HG03571 (cell line): ENCODE measurements around the gene ITGBL1.

Source experiments
- ATAC-seq: cut with Tn5 transposase; IDR thresholded peaks from one replicate; pipeline ENCODE4 v1.9.1; 2021; ENCODE audit not compliant: unreplicated experiment

The ITGBL1 gene

GRCh38 chr13:101452519-101453485, at the start of gene ITGBL1:
Gene ITGBL1 (plus strand): TSS chr13:101452675. CDS start chr13:101452834, 159 bp downstream.
- ATAC-seq = peak; percentile 53

GRCh38 chr13:101406791-101407190, 45.7 kb upstream of the ITGBL1 start:
- no peak for ATAC-seq

GRCh38 chr13:101408154-101408553, 44.3 kb upstream of the ITGBL1 start:
- ATAC-seq = no peak

DNA sequence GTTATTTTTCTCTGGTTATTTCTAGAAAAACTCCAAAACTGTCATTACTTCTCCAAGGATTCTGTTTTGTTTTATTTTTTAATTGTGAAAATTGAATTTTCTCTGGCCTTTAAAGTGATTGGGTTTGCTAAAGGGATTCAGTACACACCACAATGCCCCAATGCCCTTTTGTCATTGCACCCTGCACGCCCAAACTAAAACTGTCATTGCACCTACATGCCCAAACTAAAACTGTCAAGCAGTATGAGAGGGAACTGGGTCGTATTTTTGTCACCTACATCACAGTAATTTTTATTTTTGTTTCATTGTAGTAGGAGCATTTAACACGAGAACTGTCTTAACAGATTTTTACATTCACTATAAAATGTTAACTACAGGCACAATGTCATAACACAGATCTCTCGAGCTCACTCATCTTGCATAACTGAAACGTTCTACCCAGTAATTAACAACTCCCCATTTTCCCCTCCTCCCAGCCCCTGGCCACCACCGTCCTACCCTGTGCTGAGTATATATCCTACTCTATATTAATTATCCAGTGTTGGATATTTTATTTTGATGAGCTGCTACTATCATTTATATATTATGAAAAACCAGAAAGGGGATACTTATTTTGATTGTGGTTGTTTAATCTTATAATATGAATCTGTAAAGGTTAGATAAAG, 43.4 kb upstream of the ITGBL1 start:
- no peak for ATAC-seq

GRCh38 chr13:101412076-101412475, 40.4 kb upstream of the ITGBL1 start:
- ATAC-seq = no peak

DNA sequence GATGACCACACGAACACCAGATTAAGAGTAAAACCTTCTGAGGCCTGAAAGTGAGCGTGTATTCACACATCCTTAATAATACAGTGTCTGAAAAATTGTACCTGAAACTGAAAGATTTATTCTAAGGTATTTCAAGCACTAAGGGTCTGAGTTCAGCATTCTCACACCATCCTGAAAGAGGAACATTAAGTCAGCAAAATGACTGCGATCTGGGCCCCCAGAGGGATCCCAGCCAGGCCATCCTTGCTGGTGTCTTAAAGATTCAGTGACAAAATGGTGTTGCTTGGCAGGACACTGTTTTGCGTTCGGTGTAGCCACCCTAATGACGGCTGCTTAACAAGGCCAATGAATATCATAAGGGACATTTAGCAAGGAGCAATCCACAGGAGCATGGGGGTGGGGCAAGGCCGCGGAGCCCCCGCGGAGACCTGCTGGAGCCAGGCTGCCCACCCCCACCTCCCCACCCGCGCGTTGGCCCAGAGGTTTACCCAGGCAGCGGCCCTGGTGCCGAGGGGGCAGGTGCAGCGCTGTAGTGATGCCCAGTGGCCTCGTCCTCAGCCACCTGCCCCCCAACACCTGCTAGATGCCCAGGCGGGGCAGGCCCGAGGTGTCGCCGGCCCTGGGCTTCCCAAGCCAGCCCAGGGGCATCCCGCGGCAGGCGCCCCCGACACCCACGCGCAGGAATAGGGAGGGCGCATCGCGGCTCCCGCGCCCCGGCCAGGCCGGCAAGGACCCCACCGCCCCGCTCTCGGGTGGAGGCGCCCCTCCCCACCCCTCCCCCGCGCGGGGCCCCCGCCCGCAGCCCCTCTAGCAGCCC, 36.9 kb upstream of the ITGBL1 start:
- peak; percentile 52 for ATAC-seq

DNA sequence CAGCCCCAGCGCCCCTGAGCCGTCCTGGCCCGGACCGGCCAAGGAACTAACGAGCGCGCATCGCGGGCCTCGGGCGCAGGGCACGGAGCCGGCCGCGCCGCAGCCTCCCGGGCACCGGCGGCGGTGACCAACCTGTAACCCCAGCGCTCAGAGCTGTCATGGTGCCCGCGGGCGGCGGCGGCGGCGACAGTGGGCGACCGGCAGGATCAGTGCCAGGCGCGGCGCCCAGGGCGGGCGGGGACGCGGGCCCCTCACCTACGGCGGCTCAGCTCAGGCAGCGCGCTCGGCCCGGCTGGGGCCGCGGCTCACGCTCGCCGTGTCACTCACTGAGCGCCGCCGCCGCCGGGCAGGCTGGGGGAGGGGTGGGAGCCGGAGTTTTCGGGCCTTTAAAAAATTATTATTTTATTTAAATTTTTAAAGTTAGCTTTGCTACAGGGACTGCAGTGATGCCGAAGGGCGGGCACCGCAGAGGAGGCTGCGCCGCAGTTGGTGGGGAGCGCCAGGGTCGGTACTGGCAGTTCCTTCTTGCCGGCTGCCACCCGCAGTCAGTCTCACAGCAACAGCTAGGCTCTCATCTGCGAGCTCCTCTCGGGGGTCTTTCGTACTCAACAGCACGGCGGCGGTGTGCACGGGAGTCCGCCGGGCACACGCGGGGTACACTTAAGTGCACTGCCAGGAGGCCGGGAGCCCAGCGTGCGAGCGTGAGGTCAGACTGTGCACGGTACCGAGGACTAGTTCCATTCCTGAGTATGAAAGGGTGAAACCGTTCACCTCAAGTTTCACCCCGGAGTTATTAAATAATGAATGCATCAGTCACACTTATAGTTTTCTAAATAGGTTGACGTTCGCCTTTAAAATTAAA, 36.1 kb upstream of the ITGBL1 start, which contains the start of gene NALCN:
NALCN (minus strand) TSS at position 328 of the 862 bp plus-strand sequence. CDS start 17,382 bp downstream, outside the sequence.
- no peak for ATAC-seq

DNA sequence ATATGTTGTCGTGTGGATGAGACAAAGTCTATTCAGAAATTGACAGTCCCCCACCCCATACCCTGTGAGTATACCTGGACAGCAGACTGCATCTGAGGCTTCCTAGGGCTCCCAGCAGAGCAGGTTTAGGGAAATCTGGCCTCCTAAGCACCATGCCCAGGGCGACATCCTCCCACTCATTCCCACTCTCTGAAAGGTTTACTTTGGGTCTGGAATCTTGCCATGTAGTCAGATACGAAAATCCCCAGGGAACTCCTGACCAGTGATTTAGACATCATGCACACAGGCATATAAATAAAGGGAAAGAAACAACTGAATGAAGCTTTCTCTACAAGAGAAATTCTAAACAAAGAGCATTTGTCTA, 35.5 kb upstream of the ITGBL1 start:
- ATAC-seq = no peak

- no peak for ATAC-seq
Observed at GRCh38 chr13:101417501-101417900, 35.0 kb upstream of the ITGBL1 start.

- ATAC-seq = no peak
Observed at GRCh38 chr13:101423872-101424271, 28.6 kb upstream of the ITGBL1 start.

DNA sequence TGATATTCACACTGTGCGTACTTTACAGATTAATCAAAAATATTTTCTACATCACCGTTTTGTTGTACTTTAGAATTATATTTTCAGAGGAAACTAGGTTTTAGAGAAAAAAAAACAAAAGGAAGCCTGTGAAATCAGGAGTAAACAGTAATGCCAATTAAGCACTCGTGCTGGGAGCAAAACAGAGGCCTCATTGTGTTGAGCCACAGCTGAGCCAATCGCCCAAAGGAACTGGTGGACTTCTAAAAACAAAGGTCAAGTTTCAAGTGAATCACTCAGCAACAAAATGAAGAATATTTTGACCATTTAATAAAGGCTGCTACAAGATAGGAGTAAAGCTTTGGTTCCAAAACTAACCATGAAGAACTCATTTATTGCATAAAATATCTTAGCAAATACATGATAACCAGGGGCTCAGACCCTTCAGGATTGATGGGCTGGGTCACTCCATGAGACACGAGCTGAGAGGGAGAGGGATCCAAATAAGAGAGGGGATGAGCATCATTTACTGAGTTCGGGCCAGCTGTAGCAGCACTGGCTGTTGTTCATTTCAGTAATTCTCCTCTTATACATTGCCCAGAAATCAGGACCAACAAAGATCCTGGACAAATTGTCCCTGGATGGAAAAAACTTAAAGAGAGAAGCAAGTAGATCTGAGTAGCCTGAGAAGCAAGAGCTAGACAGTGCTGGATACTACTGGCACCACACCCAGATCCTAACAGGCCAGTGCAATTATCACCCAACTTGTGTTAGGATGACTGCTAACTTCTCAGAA, 27.9 kb upstream of the ITGBL1 start:
- ATAC-seq = no peak

- no peak for ATAC-seq
Observed at GRCh38 chr13:101425156-101425471, 27.4 kb upstream of the ITGBL1 start.

DNA sequence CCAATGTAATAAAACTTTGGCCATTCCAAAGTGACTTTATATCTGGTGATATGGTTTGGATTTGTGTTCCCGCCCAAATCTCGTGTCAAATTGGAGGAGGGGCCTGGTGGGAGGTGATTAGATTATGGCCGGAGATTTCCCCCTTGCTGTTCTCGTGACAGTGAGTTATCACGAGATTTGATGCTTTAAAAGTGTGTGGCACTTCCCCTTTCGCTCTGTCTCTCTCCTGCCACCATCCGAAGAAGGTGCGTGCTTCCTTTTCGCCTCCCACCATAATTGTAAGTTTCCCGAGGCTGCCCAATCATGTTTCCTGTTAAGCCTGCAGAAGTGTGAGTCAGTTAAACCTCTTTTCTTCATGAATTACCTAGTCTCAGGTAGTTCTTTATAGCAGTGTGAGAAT, 26.9 kb upstream of the ITGBL1 start:
- no peak for ATAC-seq

GRCh38 chr13:101429733-101430132, 22.7 kb upstream of the ITGBL1 start:
- no peak for ATAC-seq

DNA sequence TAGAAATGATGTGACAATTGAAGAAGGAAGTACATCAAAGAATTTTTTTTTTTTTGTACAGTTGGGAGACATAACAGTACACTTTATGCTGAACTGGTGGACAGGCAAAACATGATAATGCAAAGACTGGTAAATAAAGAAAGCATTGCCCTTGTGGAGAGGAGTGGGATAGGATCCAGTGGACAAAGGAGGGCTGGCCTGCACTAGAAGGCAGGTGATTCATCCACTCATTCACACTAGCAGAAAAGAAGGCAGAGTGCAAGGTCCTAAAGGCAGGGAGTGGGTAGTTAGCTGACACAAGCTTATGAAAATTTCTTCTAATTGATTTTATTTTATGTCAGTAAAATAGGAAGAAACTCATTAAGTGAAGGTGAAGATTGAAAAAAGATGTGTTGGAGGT, 18.6 kb upstream of the ITGBL1 start:
- ATAC-seq = no peak

DNA sequence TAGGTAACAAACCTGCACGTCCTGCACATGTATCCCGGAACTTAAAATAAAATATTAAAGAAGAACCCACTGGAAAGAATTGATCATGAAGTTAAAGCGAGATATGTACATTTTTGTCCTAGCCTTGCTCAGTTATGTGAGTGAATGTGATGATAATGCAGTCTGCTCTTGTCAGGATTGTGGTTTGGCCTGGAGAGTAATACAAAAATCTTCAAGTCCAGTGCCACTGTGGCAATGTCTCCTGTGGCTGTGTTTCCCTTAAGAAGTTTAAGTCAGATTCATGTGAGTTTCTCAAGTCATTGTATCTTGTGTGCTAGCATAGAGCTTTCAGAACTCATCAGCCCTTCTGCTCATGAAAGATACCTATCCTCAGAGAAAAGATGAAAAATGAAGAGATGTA, 18.0 kb upstream of the ITGBL1 start:
- no peak for ATAC-seq

- ATAC-seq = no peak
Observed at GRCh38 chr13:101447852-101448251, 4.6 kb upstream of the ITGBL1 start.

DNA sequence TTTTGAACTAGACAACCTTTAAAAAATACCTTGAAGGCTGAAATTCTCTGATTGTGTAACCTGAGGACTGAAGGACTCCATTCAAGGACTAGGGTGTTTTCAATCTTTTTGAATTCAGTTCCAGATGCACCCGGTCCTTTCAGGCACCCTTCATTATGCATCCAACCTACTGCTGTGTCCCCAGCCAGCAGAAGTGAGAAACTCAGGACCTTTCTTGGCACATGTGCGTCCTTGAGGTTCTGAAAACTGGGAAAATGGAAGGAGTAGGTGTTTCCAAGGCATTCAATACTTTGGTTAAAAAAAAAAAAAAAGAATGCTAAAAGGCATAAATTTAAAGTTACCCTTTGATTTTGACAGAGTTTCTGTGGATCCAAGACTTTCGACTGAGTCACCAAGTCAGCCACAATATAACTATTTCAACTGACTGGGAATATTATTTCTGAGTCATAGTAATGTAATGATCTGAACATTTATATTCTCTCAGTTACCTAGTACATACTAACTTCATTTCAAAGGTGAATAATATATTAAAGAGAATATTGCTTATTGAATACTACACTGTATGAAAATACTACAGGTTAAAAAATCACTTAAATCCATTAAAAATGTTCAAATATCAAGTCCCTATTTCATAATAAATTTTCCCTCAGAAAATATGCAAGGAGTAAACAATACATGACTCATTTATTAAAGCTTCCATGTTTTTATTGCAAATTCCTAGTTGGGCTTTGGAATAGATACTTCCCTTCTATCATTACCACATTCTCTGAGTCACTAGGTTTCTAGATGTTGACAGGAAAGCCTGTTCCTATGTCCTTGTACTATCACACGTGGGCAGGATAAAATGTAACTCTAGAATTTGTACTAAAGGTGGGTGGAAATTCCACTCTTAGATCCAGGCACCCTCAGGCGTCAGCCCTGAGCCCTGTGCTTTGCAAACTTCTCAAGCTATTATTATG, 2.4 kb upstream of the ITGBL1 start:
- ATAC-seq = no peak

- no peak for ATAC-seq
Observed at GRCh38 chr13:101450749-101451130, 1.7 kb upstream of the ITGBL1 start.
